ENCODE results near the gene LRRC51.

DNA sequence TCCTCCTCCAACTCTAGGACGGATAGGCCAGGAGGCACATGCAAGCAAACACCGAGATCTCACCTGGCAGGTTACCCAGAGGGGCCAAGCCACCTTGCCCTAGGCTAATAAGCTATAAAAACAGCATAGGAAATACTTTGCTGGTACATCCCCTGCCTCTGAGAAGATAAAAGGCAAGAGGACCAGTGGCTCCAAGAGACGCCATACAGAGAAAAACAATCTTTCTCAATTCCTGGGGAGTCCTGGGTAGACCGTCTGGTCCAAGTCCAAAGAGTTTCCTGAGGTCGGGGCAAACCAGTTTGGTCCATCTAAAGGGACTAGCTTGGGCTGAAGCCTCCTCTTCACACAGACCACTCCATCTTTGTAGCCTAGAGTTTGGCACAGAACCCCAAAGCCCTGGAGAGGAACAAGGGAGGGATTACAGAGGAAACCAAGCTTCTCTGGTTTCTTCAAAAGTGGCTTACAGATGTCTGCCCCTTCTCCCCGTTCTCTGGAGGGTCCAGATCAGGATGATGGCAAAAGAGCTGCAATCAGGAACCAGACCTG lies 40.7 kb upstream of the LRRC51 start:
- TF ChIP-seq, protein P1, sequence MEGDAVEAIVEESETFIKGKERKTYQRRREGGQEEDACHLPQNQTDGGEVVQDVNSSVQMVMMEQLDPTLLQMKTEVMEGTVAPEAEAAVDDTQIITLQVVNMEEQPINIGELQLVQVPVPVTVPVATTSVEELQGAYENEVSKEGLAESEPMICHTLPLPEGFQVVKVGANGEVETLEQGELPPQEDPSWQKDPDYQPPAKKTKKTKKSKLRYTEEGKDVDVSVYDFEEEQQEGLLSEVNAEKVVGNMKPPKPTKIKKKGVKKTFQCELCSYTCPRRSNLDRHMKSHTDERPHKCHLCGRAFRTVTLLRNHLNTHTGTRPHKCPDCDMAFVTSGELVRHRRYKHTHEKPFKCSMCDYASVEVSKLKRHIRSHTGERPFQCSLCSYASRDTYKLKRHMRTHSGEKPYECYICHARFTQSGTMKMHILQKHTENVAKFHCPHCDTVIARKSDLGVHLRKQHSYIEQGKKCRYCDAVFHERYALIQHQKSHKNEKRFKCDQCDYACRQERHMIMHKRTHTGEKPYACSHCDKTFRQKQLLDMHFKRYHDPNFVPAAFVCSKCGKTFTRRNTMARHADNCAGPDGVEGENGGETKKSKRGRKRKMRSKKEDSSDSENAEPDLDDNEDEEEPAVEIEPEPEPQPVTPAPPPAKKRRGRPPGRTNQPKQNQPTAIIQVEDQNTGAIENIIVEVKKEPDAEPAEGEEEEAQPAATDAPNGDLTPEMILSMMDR (IDR thresholded peaks at IDR 0.05), result no peak
- TF ChIP-seq POLR2AphosphoS5 (IDR thresholded peaks at IDR 0.05), result no peak

All from transverse colon (tissue), 4 donors.